Stomach (tissue), 4 donors: ENCODE data around the gene OR8S1.

Experiments used
- CTCF ChIP-seq, 7 experiments: fragments of 450-650 bp in 4 of 7; fragments of 200-600 bp in 3 of 7; sonication (generic) in 3 of 7; IDR thresholded peaks; one replicate each; pipeline ENCODE4 v1.5.1; 2016 to 2019; ENCODE audit warnings: antibody characterized with exemption in 7 of 7, control low read depth in 2 of 7, mild to moderate bottlenecking in 1 of 7
- POLR2A ChIP-seq, 4 donors: fragments of 450-650 bp; IDR thresholded peaks; one replicate each; pipeline ENCODE4 v1.6.1; 2016; ENCODE audit warnings: antibody characterized with exemption in 4 of 4, control low read depth in 2 of 4, mild to moderate bottlenecking in 1 of 4, moderate library complexity in 1 of 4
- POLR2AphosphoS5 ChIP-seq, 3 donors: sonication (generic); formaldehyde crosslinking; IDR thresholded peaks; one replicate each; pipeline ENCODE4 v1.6.1; 2016; ENCODE audit warnings: antibody characterized with exemption in 3 of 3

DNA sequence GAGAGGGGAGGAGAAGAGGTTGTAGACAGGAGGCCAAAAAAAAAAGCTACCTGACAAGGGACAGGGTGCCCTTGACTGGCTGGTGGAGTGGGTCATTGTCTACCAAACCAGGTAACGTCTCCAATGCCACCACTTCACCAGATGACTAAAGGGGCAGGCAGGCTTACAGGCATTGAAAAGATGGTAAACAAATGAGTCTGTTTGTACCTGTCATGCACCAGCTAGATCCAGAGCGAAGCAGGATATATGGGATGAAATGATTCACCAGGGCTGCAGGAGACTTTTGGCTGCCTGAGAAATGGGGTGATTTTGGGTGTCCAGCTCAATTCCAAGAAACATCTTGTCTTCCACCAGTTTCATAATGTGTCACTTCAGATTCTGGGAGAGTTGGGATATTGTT, 39.2 kb upstream of the OR8S1 start:
- TF ChIP-seq POLR2AphosphoS5 (IDR thresholded peaks at IDR 0.05) = no peak
- no peak for TF ChIP-seq POLR2A (IDR thresholded peaks at IDR 0.05)
- no peak for TF ChIP-seq CTCF (IDR thresholded peaks at IDR 0.05)
